BJ (cell line): Measurements from ENCODE around the gene KCNQ2. TPM values are rescaled to one million over a fixed set of nuclear protein-coding genes. Genes with fewer than 3 reads are reported as not detected.

Experiments used
- CTCF ChIA-PET: fragments of 350-600 bp; formaldehyde crosslinking; extraction: SDS; loops from one replicate; lab custom pipeline; 2021; ENCODE audit warnings: antibody characterized with exemption, inconsistent platforms; lab: Yijun Ruan, JAX
- POLR2A ChIA-PET: fragments of 300-600 bp; sonication (Branson Sonifier 250); formaldehyde crosslinking; extraction: SDS; loops from one replicate; lab custom pipeline; 2021; ENCODE audit warnings: antibody characterized with exemption; lab: Charles Lee
- DNase-seq: peaks from one replicate; pipeline ENCODE4 v3.0.0-alpha.2; 2011; ENCODE audit warnings: low read depth
- H3K27me3 ChIP-seq: 2 replicates; pipeline ENCODE4 v1.6.0; 2011; ENCODE audit warnings: low read length; ENCODE audit not compliant: control insufficient read depth, insufficient read depth
- H3K36me3 ChIP-seq: 2 replicates; pipeline ENCODE4 v1.5.1; 2011; ENCODE audit warnings: low read length; ENCODE audit not compliant: control insufficient read depth, insufficient read depth
- H3K4me3 ChIP-seq: 2 replicates; pipeline ENCODE4 v1.5.1; 2011; ENCODE audit warnings: low read depth, mild to moderate bottlenecking, control low read depth, low read length
- polyA plus RNA-seq: library from polyadenylated mRNA; depleted of rRNA; stranded (reverse); fragments of >200 nt; gene quantifications from 2 replicates; pipeline ENCODE4 v1.2.3, GENCODE V29; 2011
- TF ChIP-seq, protein P1 (sequence below): IDR thresholded peaks from 2 replicates; pipeline ENCODE4 v1.5.1; 2011; ENCODE audit warnings: low read depth, mild to moderate bottlenecking, control low read depth, inconsistent platforms, low read length, moderate library complexity; ENCODE audit not compliant: insufficient read depth

The KCNQ2 gene
- polyA plus RNA-seq, 1 experiment = not detected

DNA sequence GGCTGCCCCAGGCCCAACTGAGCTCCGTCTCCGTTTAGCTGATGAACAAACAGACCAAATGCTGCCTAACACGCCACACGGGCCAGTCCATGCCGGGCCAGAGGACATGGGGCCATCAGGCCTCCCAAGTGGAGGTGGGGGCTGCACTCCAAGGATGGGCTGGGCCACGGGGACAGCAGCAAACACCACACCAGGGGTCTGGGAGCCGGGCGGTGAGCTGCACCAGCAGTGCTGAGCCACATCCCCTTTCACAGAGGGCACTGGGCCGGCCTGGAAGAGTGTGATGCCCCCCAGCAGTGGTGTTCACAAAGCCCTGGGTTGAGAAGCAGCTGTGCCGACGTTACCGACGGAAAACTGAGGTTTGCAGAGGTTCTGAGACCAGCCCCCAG lies 2.7 kb downstream of the KCNQ2 start:
- ChIA-PET POLR2A (no interaction called here), CTCF (interaction anchor here (1.5 kb wide), 1 partner anchor 594 kb away, joined by 5 read pairs; no protein-coding TSS in a partner anchor)
- DNase-seq = no peak
- Histone ChIP-seq H3K4me3 (no peak overlapping the region), H3K36me3 (no peaks in the 10 kb centered on the region), H3K27me3 (peaks cover 22% of the 10 kb centered on the region)
- TF ChIP-seq, protein P1, sequence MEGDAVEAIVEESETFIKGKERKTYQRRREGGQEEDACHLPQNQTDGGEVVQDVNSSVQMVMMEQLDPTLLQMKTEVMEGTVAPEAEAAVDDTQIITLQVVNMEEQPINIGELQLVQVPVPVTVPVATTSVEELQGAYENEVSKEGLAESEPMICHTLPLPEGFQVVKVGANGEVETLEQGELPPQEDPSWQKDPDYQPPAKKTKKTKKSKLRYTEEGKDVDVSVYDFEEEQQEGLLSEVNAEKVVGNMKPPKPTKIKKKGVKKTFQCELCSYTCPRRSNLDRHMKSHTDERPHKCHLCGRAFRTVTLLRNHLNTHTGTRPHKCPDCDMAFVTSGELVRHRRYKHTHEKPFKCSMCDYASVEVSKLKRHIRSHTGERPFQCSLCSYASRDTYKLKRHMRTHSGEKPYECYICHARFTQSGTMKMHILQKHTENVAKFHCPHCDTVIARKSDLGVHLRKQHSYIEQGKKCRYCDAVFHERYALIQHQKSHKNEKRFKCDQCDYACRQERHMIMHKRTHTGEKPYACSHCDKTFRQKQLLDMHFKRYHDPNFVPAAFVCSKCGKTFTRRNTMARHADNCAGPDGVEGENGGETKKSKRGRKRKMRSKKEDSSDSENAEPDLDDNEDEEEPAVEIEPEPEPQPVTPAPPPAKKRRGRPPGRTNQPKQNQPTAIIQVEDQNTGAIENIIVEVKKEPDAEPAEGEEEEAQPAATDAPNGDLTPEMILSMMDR = no peak

DNA sequence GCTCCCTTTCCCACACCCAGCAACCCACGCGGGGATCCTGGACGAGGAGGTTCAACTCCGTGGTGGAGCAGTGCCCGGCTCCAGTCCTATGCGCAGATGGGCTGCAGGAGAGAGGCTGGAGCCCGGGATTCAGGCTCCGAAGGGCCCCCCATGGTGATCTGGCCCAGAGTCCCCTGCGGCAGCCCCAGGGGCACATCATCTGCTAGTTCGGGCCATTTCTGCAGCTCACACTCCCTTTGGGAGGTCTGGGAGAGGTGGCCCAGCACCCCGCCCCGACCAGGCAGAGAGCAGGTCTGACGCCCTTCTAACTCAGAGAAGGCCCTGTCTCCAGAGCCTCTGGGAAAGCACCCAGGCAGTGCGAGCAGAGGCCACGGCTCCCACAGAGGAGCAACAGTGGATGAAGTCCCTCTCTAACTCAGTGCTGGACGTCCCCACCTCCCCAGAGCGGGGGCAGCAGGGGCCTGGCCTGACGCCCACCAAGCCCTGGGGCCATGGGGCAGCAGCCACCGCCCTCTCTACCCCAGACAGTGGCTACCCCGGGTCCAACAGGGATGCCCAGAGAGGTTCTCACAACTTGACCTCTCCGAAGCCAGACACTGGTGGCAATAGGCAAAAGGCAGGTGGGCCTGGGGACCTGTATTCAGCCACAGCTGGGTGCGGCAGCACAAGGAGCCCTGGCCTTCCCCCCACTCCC lies 3.3 kb downstream of the KCNQ2 start:
- Histone ChIP-seq H3K36me3 (no peaks in the 10 kb centered on the region), H3K27me3 (peaks cover 21% of the 10 kb centered on the region), H3K4me3 (no peak overlapping the region)
- POLR2A ChIA-PET = no interaction called here
- TF ChIP-seq, protein P1 = no peak
- CTCF ChIA-PET = interaction anchor here (0.6 to 1.1 kb wide), 3 partner anchors 8 to 27 kb away, joined by 3 to 4 read pairs (median 3); no protein-coding TSS in a partner anchor
- no peak for DNase-seq

DNA sequence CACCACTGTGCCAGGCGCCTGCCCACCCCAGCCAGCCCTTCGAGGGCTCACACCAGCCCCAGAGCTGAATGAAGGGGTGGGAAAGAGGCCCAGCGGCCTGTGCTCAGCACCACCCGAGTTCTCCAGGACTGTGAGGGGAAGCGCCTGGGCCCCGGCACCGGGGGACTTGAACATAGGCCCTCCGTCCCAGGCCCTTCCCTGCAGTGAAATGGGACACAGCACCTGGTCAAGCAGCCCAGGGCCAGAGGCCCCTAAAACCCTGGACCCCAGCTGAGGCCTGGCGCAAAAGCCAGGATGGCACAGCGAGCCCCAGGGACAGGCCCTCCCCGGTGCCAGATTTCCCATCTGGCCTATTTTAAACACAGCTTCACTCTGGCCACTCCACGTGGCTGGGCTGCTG lies 4.0 kb downstream of the KCNQ2 start:
- no peak overlapping the region for H3K4me3 ChIP-seq
- no peaks in the 10 kb centered on the region for H3K36me3 ChIP-seq
- POLR2A ChIA-PET = no interaction called here
- peaks cover 13% of the 10 kb centered on the region for H3K27me3 ChIP-seq
- no peak for DNase-seq
- CTCF ChIA-PET = interaction anchor here (0.6 to 1.1 kb wide), 3 partner anchors 9 to 28 kb away, joined by 3 to 4 read pairs (median 3); no protein-coding TSS in a partner anchor
- TF ChIP-seq, protein P1 = no peak

- peaks cover 10% of the 10 kb centered on the region for H3K27me3 ChIP-seq
- no peak overlapping the region for H3K4me3 ChIP-seq
- ChIA-PET POLR2A (no interaction called here), CTCF (no interaction called here)
- H3K36me3 ChIP-seq = no peaks in the 10 kb centered on the region
- no peak for DNase-seq
- TF ChIP-seq, protein P1 = no peak
Observed at GRCh38 chr20:63467294-63468083, 5.0 kb downstream of the KCNQ2 start.

GRCh38 chr20:63466861-63467260 lies 5.6 kb downstream of the KCNQ2 start:
- ChIA-PET CTCF (no interaction called here), POLR2A (no interaction called here)
- Histone ChIP-seq H3K27me3 (peaks cover 7% of the 10 kb centered on the region), H3K36me3 (no peaks in the 10 kb centered on the region), H3K4me3 (no peak overlapping the region)
- TF ChIP-seq, protein P1 = no peak
- DNase-seq = no peak
